AG10803 (cell line): ENCODE results near the gene ANKRD13A.

Experiments used
- DNase-seq: peaks from one replicate; pipeline ENCODE4 v3.0.0; 2010; ENCODE audit warnings: low read depth
- H3K4me3 ChIP-seq: 2 replicates; pipeline ENCODE4 v1.5.1; 2011; ENCODE audit warnings: mild to moderate bottlenecking, low read length, control low read depth
- CTCF ChIP-seq: conservative IDR thresholded peaks from 2 replicates; pipeline ENCODE4 v1.5.1; 2011; ENCODE audit warnings: mild to moderate bottlenecking, low read length, control low read depth, inconsistent platforms

Gene ANKRD13A

GRCh38 chr12:109999983-110000505, 814 bp downstream of the ANKRD13A start:
- H3K4me3 ChIP-seq, result peak overlapping the region; percentile 94
- TF ChIP-seq CTCF, result no peak
- peak; percentile 67 for DNase-seq

GRCh38 chr12:110001596-110001995, 2.4 kb downstream of the ANKRD13A start:
- no peak for TF ChIP-seq CTCF
- peak overlapping the region; percentile 94 for H3K4me3 ChIP-seq
- DNase-seq, result peak; percentile 87

- peak overlapping the region; percentile 7 for H3K4me3 ChIP-seq
- TF ChIP-seq CTCF, result no peak
- peak; percentile 69 for DNase-seq
These were observed 3.7 kb downstream of the ANKRD13A start for GRCh38 chr12:110002676-110003515.

- no peak for TF ChIP-seq CTCF
- no peak overlapping the region for H3K4me3 ChIP-seq
- no peak for DNase-seq
These were observed 5.4 kb downstream of the ANKRD13A start for GRCh38 chr12:110004598-110004997.

GRCh38 chr12:110005319-110005973, 6.2 kb downstream of the ANKRD13A start:
- no peak for TF ChIP-seq CTCF
- no peak overlapping the region for H3K4me3 ChIP-seq
- DNase-seq, result no peak

- DNase-seq, result no peak
- H3K4me3 ChIP-seq, result no peak overlapping the region
- no peak for TF ChIP-seq CTCF
These were observed 6.9 kb downstream of the ANKRD13A start for GRCh38 chr12:110006115-110006514.
